ENCODE results near the gene MTG1. TPM values are rescaled to one million over a fixed set of nuclear protein-coding genes. Genes with fewer than 3 reads are reported as not detected.

Gene MTG1
- polyA plus RNA-seq, 1 experiment = 38.1 TPM

GRCh38 chr10:133390597-133391248, 3.2 kb upstream of the MTG1 start:
- H3K4me3 ChIP-seq (ENCODE audit: low read depth, low read length) = no peak overlapping the region

GRCh38 chr10:133391249-133391635, 2.7 kb upstream of the MTG1 start:
- DNase-seq (ENCODE audit: low read depth) = no peak
- no peak overlapping the region for H3K4me3 ChIP-seq (ENCODE audit: low read depth, low read length)
- ChIA-PET CTCF (no interaction called here), POLR2A (no interaction called here)
- TF ChIP-seq CTCF (IDR thresholded peaks at IDR 0.05; ENCODE audit: insufficient read depth, low read depth, low read length) = no peak
- H3K27me3 ChIP-seq (ENCODE audit: control insufficient read depth, insufficient read depth, low read length) = no peaks in the 10 kb centered on the region
- H3K36me3 ChIP-seq (ENCODE audit: control insufficient read depth, insufficient read depth, low read length) = peaks cover 5% of the 10 kb centered on the region

More at GRCh38 chr10:133390597-133391248, 3.2 kb upstream of the MTG1 start:
- no peak for DNase-seq (ENCODE audit: low read depth)
- TF ChIP-seq CTCF (IDR thresholded peaks at IDR 0.05; ENCODE audit: insufficient read depth, low read depth, low read length) = no peak
- CTCF ChIA-PET = no interaction called here
- Histone ChIP-seq H3K27me3 (ENCODE audit: control insufficient read depth, insufficient read depth, low read length) (no peaks in the 10 kb centered on the region), H3K36me3 (ENCODE audit: control insufficient read depth, insufficient read depth, low read length) (peaks cover 3% of the 10 kb centered on the region)
- POLR2A ChIA-PET = no interaction called here

- DNase-seq (ENCODE audit: low read depth) = no peak
- Histone ChIP-seq H3K27me3 (ENCODE audit: control insufficient read depth, insufficient read depth, low read length) (no peaks in the 10 kb centered on the region), H3K4me3 (ENCODE audit: low read depth, low read length) (no peak overlapping the region), H3K36me3 (ENCODE audit: control insufficient read depth, insufficient read depth, low read length) (peaks cover 6% of the 10 kb centered on the region)
- POLR2A ChIA-PET = no interaction called here
- CTCF ChIA-PET = no interaction called here
- no peak for TF ChIP-seq CTCF (IDR thresholded peaks at IDR 0.05; ENCODE audit: insufficient read depth, low read depth, low read length)
Measured at GRCh38 chr10:133391761-133392518, 2.0 kb upstream of the MTG1 start.

- POLR2A ChIA-PET = no interaction called here
- Histone ChIP-seq H3K36me3 (ENCODE audit: control insufficient read depth, insufficient read depth, low read length) (peaks cover 7% of the 10 kb centered on the region), H3K27me3 (ENCODE audit: control insufficient read depth, insufficient read depth, low read length) (no peaks in the 10 kb centered on the region), H3K4me3 (ENCODE audit: low read depth, low read length) (peak overlapping the region; percentile 94)
- no peak for DNase-seq (ENCODE audit: low read depth)
- CTCF ChIA-PET = no interaction called here
- TF ChIP-seq CTCF (IDR thresholded peaks at IDR 0.05; ENCODE audit: insufficient read depth, low read depth, low read length) = no peak
Measured at GRCh38 chr10:133393401-133394063, 425 bp upstream of the MTG1 start.

- Histone ChIP-seq H3K36me3 (ENCODE audit: control insufficient read depth, insufficient read depth, low read length) (peaks cover 13% of the 10 kb centered on the region), H3K27me3 (ENCODE audit: control insufficient read depth, insufficient read depth, low read length) (no peaks in the 10 kb centered on the region), H3K4me3 (ENCODE audit: low read depth, low read length) (peak overlapping the region; percentile 94)
- no peak for DNase-seq (ENCODE audit: low read depth)
- no peak for TF ChIP-seq CTCF (IDR thresholded peaks at IDR 0.05; ENCODE audit: insufficient read depth, low read depth, low read length)
- POLR2A ChIA-PET = no interaction called here
- CTCF ChIA-PET = no interaction called here
Measured at GRCh38 chr10:133394801-133395221, 854 bp downstream of the MTG1 start.

All from BJ (cell line).